Gastrocnemius medialis (tissue), 4 donors: ENCODE results near the gene LARP1B.
"Not testable (repeated sequence)": the region's sequence is repeated elsewhere in the genome, so short reads cannot be mapped to it uniquely, and the experiment has no call there.

Experiments
- POLR2A ChIP-seq, 2 donors: fragments of 450-650 bp; IDR thresholded peaks; one replicate each; pipeline ENCODE4 v1.6.1; 2017; ENCODE audit warnings: antibody characterized with exemption in 2 of 2, mild to moderate bottlenecking in 2 of 2, moderate library complexity in 2 of 2
- TF ChIP-seq, protein P1 (sequence below), 5 experiments: fragments of 450-650 bp in 3 of 5; fragments of 200-600 bp in 2 of 5; sonication (generic) in 2 of 5; IDR thresholded peaks in 4 of 5; conservative IDR thresholded peaks in 1 of 5; 1 replicate in 4 of 5; 2 replicates in 1 of 5; pipeline ENCODE4 v1.5.1; 2016 to 2019; ENCODE audit warnings: antibody characterized with exemption in 5 of 5, mild to moderate bottlenecking in 3 of 5, moderate library complexity in 3 of 5

DNA sequence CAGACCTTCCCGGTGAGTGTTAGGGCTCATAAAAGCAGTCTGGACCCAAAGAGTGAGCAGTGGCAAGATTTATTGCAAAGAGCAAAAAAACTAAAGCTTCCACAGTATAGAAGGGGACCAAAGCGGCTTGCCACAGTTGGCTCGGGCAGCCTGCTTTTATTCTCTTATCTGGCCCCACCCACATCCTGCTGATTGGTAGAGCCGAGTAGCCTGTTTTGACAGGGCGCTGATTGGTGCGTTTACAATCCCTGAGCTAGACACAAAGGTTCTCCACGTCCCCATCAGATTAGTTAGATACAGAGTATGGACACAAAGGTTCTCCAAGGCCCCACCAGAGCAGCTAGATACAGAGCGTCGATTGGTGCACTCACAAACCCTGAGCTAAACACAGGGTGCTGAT is 14.1 kb upstream of the LARP1B start:
- TF ChIP-seq, protein P1, sequence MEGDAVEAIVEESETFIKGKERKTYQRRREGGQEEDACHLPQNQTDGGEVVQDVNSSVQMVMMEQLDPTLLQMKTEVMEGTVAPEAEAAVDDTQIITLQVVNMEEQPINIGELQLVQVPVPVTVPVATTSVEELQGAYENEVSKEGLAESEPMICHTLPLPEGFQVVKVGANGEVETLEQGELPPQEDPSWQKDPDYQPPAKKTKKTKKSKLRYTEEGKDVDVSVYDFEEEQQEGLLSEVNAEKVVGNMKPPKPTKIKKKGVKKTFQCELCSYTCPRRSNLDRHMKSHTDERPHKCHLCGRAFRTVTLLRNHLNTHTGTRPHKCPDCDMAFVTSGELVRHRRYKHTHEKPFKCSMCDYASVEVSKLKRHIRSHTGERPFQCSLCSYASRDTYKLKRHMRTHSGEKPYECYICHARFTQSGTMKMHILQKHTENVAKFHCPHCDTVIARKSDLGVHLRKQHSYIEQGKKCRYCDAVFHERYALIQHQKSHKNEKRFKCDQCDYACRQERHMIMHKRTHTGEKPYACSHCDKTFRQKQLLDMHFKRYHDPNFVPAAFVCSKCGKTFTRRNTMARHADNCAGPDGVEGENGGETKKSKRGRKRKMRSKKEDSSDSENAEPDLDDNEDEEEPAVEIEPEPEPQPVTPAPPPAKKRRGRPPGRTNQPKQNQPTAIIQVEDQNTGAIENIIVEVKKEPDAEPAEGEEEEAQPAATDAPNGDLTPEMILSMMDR (IDR thresholded peaks at IDR 0.05 in 4 of 5, conservative IDR thresholded peaks at IDR 0.05 in 1 of 5), result not testable (repeated sequence)
- not testable (repeated sequence) for TF ChIP-seq POLR2A (IDR thresholded peaks at IDR 0.05)
